ENCODE data around the gene SSH2.

- no peak for TF ChIP-seq CTCF (IDR thresholded peaks at IDR 0.05)
- TF ChIP-seq POLR2A (IDR thresholded peaks at IDR 0.05) = no peak
Observed at GRCh38 chr17:29643817-29644160, 286.2 kb downstream of the SSH2 start.

All from thyroid gland (tissue), 4 donors.